GM18909 (cell line): ENCODE measurements around the gene STARD8.
A peak's percentile ranks its signal among the peaks of the same experiment; 100 is the strongest.

ENCODE experiments used
- ATAC-seq: cut with Tn5 transposase; IDR thresholded peaks from one replicate; pipeline ENCODE4 v1.9.1; 2021; ENCODE audit warnings: mild to moderate bottlenecking; ENCODE audit not compliant: unreplicated experiment, poor library complexity

The STARD8 gene

GRCh38 chrX:68658530-68658929, 11.1 kb downstream of the STARD8 start:
- ATAC-seq = no peak

GRCh38 chrX:68659385-68659784, 11.9 kb downstream of the STARD8 start:
- no peak for ATAC-seq

- no peak for ATAC-seq
These were observed 12.3 kb downstream of the STARD8 start for GRCh38 chrX:68659786-68660185.

- ATAC-seq = no peak
These were observed 13.3 kb downstream of the STARD8 start for GRCh38 chrX:68660746-68661145.

- no peak for ATAC-seq
These were observed 18.0 kb downstream of the STARD8 start for GRCh38 chrX:68665502-68665901.

GRCh38 chrX:68666580-68666979, 19.1 kb downstream of the STARD8 start:
- no peak for ATAC-seq

- ATAC-seq = no peak
These were observed 21.8 kb downstream of the STARD8 start for GRCh38 chrX:68669094-68669860.

- no peak for ATAC-seq
These were observed 22.4 kb downstream of the STARD8 start for GRCh38 chrX:68669871-68670270.

- ATAC-seq = no peak
These were observed 23.8 kb downstream of the STARD8 start for GRCh38 chrX:68671221-68671620.

- ATAC-seq = no peak
These were observed 25.3 kb downstream of the STARD8 start for GRCh38 chrX:68672581-68673318.

- ATAC-seq = no peak
These were observed 28.1 kb downstream of the STARD8 start for GRCh38 chrX:68675571-68675970.

- no peak for ATAC-seq
These were observed 28.9 kb downstream of the STARD8 start for GRCh38 chrX:68676335-68676734.

GRCh38 chrX:68677998-68678397, 30.5 kb downstream of the STARD8 start:
- ATAC-seq = no peak

GRCh38 chrX:68681443-68681941, 34.0 kb downstream of the STARD8 start:
- peak; percentile 40 for ATAC-seq

- no peak for ATAC-seq
These were observed 35.3 kb downstream of the STARD8 start for GRCh38 chrX:68682790-68683189.

- ATAC-seq = no peak
These were observed 36.1 kb downstream of the STARD8 start for GRCh38 chrX:68683580-68683979.

- ATAC-seq = no peak
These were observed 36.9 kb downstream of the STARD8 start for GRCh38 chrX:68684291-68684918.

GRCh38 chrX:68684919-68685304, 37.4 kb downstream of the STARD8 start:
- no peak for ATAC-seq

- no peak for ATAC-seq
These were observed 38.2 kb downstream of the STARD8 start for GRCh38 chrX:68685685-68686084.

GRCh38 chrX:68686097-68686977, 38.9 kb downstream of the STARD8 start:
- peak; percentile 31 for ATAC-seq
